H9 (cell line): ENCODE measurements around the gene ADGRF1. TPM values are rescaled to one million over a fixed set of nuclear protein-coding genes. Genes with fewer than 3 reads are reported as not detected.

ENCODE experiments used
- DNase-seq: peaks from one replicate; pipeline ENCODE4 v3.0.0-alpha.2; 2017
- H2AFZ ChIP-seq: one replicate; pipeline ENCODE4 v1.6.1; 2013; ENCODE audit warnings: mild to moderate bottlenecking, low read length, control low read depth, moderate library complexity
- H2AK5ac ChIP-seq: 2 replicates; pipeline ENCODE4 v1.6.1; 2013; ENCODE audit warnings: low read length, control low read depth, mixed read lengths; ENCODE audit not compliant: insufficient read length
- H2BK120ac ChIP-seq: one replicate; pipeline ENCODE4 v1.6.1; 2013; ENCODE audit warnings: low read depth, mild to moderate bottlenecking, low read length, control low read depth, inconsistent platforms; ENCODE audit not compliant: poor library complexity, severe bottlenecking
- H2BK12ac ChIP-seq: 2 replicates; pipeline ENCODE4 v1.6.1; 2013; ENCODE audit warnings: low read length, control low read depth, mixed read lengths, low read depth; ENCODE audit not compliant: insufficient read length
- H2BK15ac ChIP-seq: 2 replicates; pipeline ENCODE4 v1.6.1; 2013; ENCODE audit warnings: low read depth, low read length, control low read depth
- H2BK20ac ChIP-seq: one replicate; pipeline ENCODE4 v1.6.1; 2013; ENCODE audit warnings: low read depth, mild to moderate bottlenecking, low read length, control low read depth, inconsistent platforms; ENCODE audit not compliant: poor library complexity, severe bottlenecking
- H2BK5ac ChIP-seq: 2 replicates; pipeline ENCODE4 v1.6.1; 2013; ENCODE audit warnings: low read length, control low read depth, mixed read lengths; ENCODE audit not compliant: insufficient read length
- H3K14ac ChIP-seq: 2 replicates; pipeline ENCODE4 v1.6.1; 2013; ENCODE audit warnings: low read length, control low read depth; ENCODE audit not compliant: insufficient read depth
- H3K18ac ChIP-seq: 2 replicates; pipeline ENCODE4 v1.6.1; 2013; ENCODE audit warnings: low read depth, mild to moderate bottlenecking, mixed read lengths, low read length, control low read depth; ENCODE audit not compliant: insufficient read length
- H3K23ac ChIP-seq: 2 replicates; pipeline ENCODE4 v1.6.1; 2013; ENCODE audit warnings: low read length, control low read depth, mixed read lengths, low read depth; ENCODE audit not compliant: insufficient read length
- H3K23me2 ChIP-seq: 2 replicates; pipeline ENCODE4 v1.6.1; 2013; ENCODE audit warnings: low read depth, mild to moderate bottlenecking, mixed read lengths, low read length, control low read depth; ENCODE audit not compliant: insufficient read length, poor library complexity, severe bottlenecking
- H3K27ac ChIP-seq: 2 replicates; pipeline ENCODE4 v1.5.1; 2013; ENCODE audit warnings: low read length, control low read depth, mixed read lengths, low read depth; ENCODE audit not compliant: insufficient read length
- H3K27me3 ChIP-seq: 2 replicates; pipeline ENCODE4 v1.6.1; 2013; ENCODE audit warnings: low read length, control low read depth, inconsistent platforms; ENCODE audit not compliant: insufficient read depth
- H3K4ac ChIP-seq: 2 replicates; pipeline ENCODE4 v1.6.1; 2013; ENCODE audit warnings: low read depth, mild to moderate bottlenecking, control low read depth, inconsistent platforms, low read length, moderate library complexity
- H3K4me1 ChIP-seq: 2 replicates; pipeline ENCODE4 v1.6.1; 2013; ENCODE audit warnings: low read length, control low read depth, inconsistent platforms; ENCODE audit not compliant: insufficient read depth
- H3K4me2 ChIP-seq: 2 replicates; pipeline ENCODE4 v1.6.1; 2013; ENCODE audit warnings: low read length, control low read depth, mixed read lengths; ENCODE audit not compliant: insufficient read length, insufficient read depth
- H3K56ac ChIP-seq: 2 replicates; pipeline ENCODE4 v1.6.1; 2013; ENCODE audit warnings: low read depth, mild to moderate bottlenecking, mixed read lengths, low read length, control low read depth; ENCODE audit not compliant: insufficient read length
- H3K79me1 ChIP-seq: 2 replicates; pipeline ENCODE4 v1.6.1; 2013; ENCODE audit warnings: low read depth, mild to moderate bottlenecking, moderate library complexity, low read length, control low read depth, inconsistent platforms; ENCODE audit not compliant: insufficient read depth, poor library complexity, severe bottlenecking
- H3K79me2 ChIP-seq: 2 replicates; pipeline ENCODE4 v1.6.1; 2013; ENCODE audit warnings: low read length, control low read depth, inconsistent platforms; ENCODE audit not compliant: insufficient read depth
- H3K9ac ChIP-seq: 2 replicates; pipeline ENCODE4 v1.6.1; 2013; ENCODE audit warnings: low read length, control low read depth, mixed read lengths; ENCODE audit not compliant: insufficient read length; ENCODE audit errors: extremely low read depth
- H3K9me3 ChIP-seq: one replicate; pipeline ENCODE4 v1.6.1; 2013; ENCODE audit warnings: low read depth, low read length, inconsistent platforms; ENCODE audit not compliant: control insufficient read depth
- H3T11ph ChIP-seq: one replicate; pipeline ENCODE4 v1.6.1; 2013; ENCODE audit warnings: mild to moderate bottlenecking, low read length, control low read depth, inconsistent platforms
- H4K20me1 ChIP-seq: one replicate; pipeline ENCODE4 v1.6.1; 2013; ENCODE audit not compliant: control insufficient read depth, insufficient read length, insufficient read depth
- H4K5ac ChIP-seq: 2 replicates; pipeline ENCODE4 v1.6.1; 2013; ENCODE audit warnings: low read depth, mild to moderate bottlenecking, mixed read lengths, low read length, control low read depth; ENCODE audit not compliant: insufficient read length
- H4K8ac ChIP-seq: replicated peaks from 2 replicates; pipeline ENCODE4 v1.6.1; 2013; ENCODE audit warnings: low read length, control low read depth, mixed read lengths, low read depth; ENCODE audit not compliant: insufficient read length
- H4K91ac ChIP-seq: 2 replicates; pipeline ENCODE4 v1.6.1; 2013; ENCODE audit warnings: low read depth, mild to moderate bottlenecking, moderate library complexity, mixed read lengths, low read length, control low read depth; ENCODE audit not compliant: insufficient read length
- H3K27ac Mint-ChIP-seq, 3 experiments: 2 replicates in 2 of 3; 3 replicates in 1 of 3; pipeline ENCODE4 v1.8.0; 2020 to 2021; ENCODE audit warnings: mixed read lengths in 3 of 3, mild to moderate bottlenecking in 1 of 3, moderate library complexity in 1 of 3
- H3K27me3 Mint-ChIP-seq: 2 replicates; pipeline ENCODE4 v1.8.0; 2021; ENCODE audit warnings: low read depth, mild to moderate bottlenecking, moderate library complexity, mixed read lengths
- H3K36me3 Mint-ChIP-seq, 3 experiments: 2 replicates in 2 of 3; 3 replicates in 1 of 3; pipeline ENCODE4 v1.8.0; 2020 to 2021; ENCODE audit warnings: low read depth in 3 of 3, mixed read lengths in 3 of 3; ENCODE audit not compliant: insufficient read depth in 1 of 3
- H3K4me1 Mint-ChIP-seq, 2 experiments: 2 replicates each; pipeline ENCODE4 v1.8.0; 2020; ENCODE audit warnings: mixed read lengths in 2 of 2
- H3K4me3 Mint-ChIP-seq, 2 experiments: 2 replicates in 1 of 2; 3 replicates in 1 of 2; pipeline ENCODE4 v1.8.0; 2020 to 2021; ENCODE audit warnings: mild to moderate bottlenecking in 2 of 2, mixed read lengths in 2 of 2, moderate library complexity in 1 of 2
- H3K9me3 Mint-ChIP-seq, 2 experiments: 2 replicates in 1 of 2; 3 replicates in 1 of 2; pipeline ENCODE4 v1.8.0; 2020; ENCODE audit warnings: mild to moderate bottlenecking in 2 of 2, mixed read lengths in 2 of 2, moderate library complexity in 1 of 2
- CTCF ChIP-seq: fragments of 200-600 bp; sonication (generic); conservative IDR thresholded peaks from 3 replicates; pipeline ENCODE4 v1.8.0; 2021; ENCODE audit warnings: antibody characterized with exemption, mild to moderate bottlenecking
- WGBS: extraction: QIAGEN DNeasy Blood & Tissue Kit; methylation state at CpG from one replicate; pipeline ENCODE4 v1.1.7; 2013; ENCODE audit warnings: missing lambda C conversion rate, low lambda C conversion rate, mixed read lengths; ENCODE audit not compliant: insufficient read length; ENCODE audit errors: extremely low coverage; 5-methylcytosine and 5-hydroxymethylcytosine counted together
- total RNA-seq: library from RNA; stranded (reverse); gene quantifications from 2 replicates; pipeline ENCODE4 v1.2.1, GENCODE V29; 2021

The ADGRF1 gene
- total RNA-seq, 1 experiment from 2014 or later, result not detected

DNA sequence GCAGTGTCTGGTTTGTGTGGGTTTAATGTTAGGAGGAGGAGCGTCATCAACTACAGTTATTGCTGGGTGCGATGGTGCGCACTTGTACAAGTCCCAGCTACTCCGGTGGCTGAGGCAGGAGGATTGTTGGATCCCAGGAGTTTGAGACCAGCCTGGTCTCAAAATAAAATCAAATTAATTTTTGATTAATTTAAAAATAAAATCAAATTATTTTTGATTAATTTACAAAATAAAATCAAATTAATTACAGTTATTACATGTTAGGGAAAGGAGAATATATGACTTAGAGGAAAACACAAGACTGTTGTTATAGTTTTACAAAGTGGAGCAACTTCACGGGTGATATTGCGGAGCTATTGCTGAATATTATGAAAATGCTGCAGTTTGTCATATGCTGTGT is 85.7 kb downstream of the ADGRF1 start:
- Histone ChIP-seq H3K79me2 (no peaks in the 10 kb centered on the region), H4K91ac (no peak overlapping the region), H3K79me1 (no peaks in the 10 kb centered on the region), H4K20me1 (no peaks in the 10 kb centered on the region), H3K9me3 (no peaks in the 10 kb centered on the region), H2BK12ac (no peak overlapping the region), H3K23ac (no peak overlapping the region), H4K8ac (no peak overlapping the region), H3K27me3 (no peaks in the 10 kb centered on the region), H3K56ac (no peak overlapping the region), H3K4me1 (no peaks in the 10 kb centered on the region), H2AK5ac (no peak overlapping the region), H3K9ac (no peak overlapping the region), H4K5ac (no peak overlapping the region), H3K4me2 (no peak overlapping the region), H2BK20ac (no peak overlapping the region), H2BK5ac (no peak overlapping the region), H2BK120ac (no peak overlapping the region), H3K23me2 (no peaks in the 10 kb centered on the region), H3K27ac (no peak overlapping the region), H3T11ph (no peak overlapping the region), H2AFZ (no peak overlapping the region), H3K14ac (no peak overlapping the region), H2BK15ac (no peak overlapping the region), H3K4ac (no peak overlapping the region), H3K18ac (no peak overlapping the region)
- DNase-seq, result no peak
- Mint-ChIP-seq H3K27ac (no peak overlapping the region; a peak in 1 of 7 replicates), H3K4me1 (peaks cover 13 to 22% of the 10 kb centered on the region in 2 experiments), H3K4me3 (no peak overlapping the region; a peak in 1 of 5 replicates), H3K27me3 (peaks cover 3% of the 10 kb centered on the region; the same call in 1 of the 2 replicates), H3K9me3 (no peaks in the 10 kb centered on the region; a peak in 1 of 5 replicates), H3K36me3 (no peaks in the 10 kb centered on the region)
- no peak for TF ChIP-seq CTCF
- WGBS, result no CpG with 5 or more reads among the region's 6 CpGs
